Measurements from ENCODE around the gene ARID1B. TPM values are rescaled to one million over a fixed set of nuclear protein-coding genes. Genes with fewer than 3 reads are reported as not detected.

ARID1B gene
- total RNA-seq, 1 experiment from 2014 or later: 42.8 TPM

DNA sequence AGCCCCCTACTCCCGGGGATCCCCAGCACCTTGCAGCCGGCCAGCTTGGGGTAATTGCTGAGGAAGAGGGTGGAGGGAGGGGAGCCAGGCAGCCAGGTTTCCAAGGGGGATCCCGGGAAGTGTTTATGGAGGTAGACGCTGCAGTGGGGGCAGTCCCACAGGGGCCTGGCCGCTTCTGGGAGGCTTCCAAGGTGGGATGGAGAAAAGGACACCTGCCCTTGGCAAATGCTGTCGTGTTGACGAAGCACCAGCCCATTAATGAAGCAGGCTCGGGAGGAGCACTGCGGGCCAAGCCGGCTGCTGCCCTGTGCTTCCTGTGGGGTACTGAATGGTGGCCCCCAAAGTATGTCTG, 463.8 kb downstream of the ARID1B start:
- ChIA-PET CTCF (no interaction called here), POLR2A (ENCODE audit: unreplicated experiment) (no interaction called here)
- Histone ChIP-seq H3K27me3 (ENCODE audit: insufficient read depth, low read depth) (no peaks in the 10 kb centered on the region), H3K79me2 (ENCODE audit: low read depth) (no peaks in the 10 kb centered on the region), H3K4me3 (no peak overlapping the region), H3K4me1 (replicated peaks; ENCODE audit: insufficient read depth) (no peaks in the 10 kb centered on the region), H3K9me2 (ENCODE audit: insufficient read depth) (no peaks in the 10 kb centered on the region), H2AFZ (no peak overlapping the region), H3K27ac (no peak overlapping the region), H3F3A (ENCODE audit: insufficient read depth, low read depth) (no peaks in the 10 kb centered on the region), H4K20me1 (ENCODE audit: insufficient read depth) (no peaks in the 10 kb centered on the region), H3K4me2 (no peak overlapping the region), H3K36me3 (ENCODE audit: low read depth) (no peaks in the 10 kb centered on the region), H3K9me3 (ENCODE audit: insufficient read depth, low read depth) (no peaks in the 10 kb centered on the region)
- intact Hi-C loops (cut with micrococcal nuclease; ENCODE audit: unreplicated experiment): no loop called here
- TF ChIP-seq, protein P1, sequence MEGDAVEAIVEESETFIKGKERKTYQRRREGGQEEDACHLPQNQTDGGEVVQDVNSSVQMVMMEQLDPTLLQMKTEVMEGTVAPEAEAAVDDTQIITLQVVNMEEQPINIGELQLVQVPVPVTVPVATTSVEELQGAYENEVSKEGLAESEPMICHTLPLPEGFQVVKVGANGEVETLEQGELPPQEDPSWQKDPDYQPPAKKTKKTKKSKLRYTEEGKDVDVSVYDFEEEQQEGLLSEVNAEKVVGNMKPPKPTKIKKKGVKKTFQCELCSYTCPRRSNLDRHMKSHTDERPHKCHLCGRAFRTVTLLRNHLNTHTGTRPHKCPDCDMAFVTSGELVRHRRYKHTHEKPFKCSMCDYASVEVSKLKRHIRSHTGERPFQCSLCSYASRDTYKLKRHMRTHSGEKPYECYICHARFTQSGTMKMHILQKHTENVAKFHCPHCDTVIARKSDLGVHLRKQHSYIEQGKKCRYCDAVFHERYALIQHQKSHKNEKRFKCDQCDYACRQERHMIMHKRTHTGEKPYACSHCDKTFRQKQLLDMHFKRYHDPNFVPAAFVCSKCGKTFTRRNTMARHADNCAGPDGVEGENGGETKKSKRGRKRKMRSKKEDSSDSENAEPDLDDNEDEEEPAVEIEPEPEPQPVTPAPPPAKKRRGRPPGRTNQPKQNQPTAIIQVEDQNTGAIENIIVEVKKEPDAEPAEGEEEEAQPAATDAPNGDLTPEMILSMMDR (conservative IDR thresholded peaks at IDR 0.05): no peak
- no peak for TF ChIP-seq EZH2 (IDR thresholded peaks at IDR 0.05; ENCODE audit: low read depth)
- no TSS peak for BruUV-seq (replicated peaks)
- no peak for DNase-seq

DNA sequence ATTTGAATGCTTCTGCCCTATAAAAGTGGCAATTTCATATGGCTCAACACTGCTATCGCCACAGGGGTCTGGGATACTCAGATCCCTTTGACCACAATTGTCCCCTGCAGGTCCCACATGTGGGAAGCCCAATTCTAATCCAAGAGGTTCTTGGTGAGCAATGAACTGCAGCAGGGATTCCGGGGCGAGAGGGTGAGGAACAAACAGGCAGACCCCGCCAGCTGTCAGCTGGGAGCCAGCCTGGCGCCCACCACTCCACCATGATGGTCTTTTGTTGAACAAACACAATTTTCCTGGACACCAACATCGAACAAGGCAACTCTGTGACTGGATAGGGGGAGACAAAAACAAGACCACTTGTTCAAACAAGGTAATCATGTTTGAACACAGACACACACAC, 465.6 kb downstream of the ARID1B start:
- POLR2A ChIA-PET (ENCODE audit: unreplicated experiment): no interaction called here

DNA sequence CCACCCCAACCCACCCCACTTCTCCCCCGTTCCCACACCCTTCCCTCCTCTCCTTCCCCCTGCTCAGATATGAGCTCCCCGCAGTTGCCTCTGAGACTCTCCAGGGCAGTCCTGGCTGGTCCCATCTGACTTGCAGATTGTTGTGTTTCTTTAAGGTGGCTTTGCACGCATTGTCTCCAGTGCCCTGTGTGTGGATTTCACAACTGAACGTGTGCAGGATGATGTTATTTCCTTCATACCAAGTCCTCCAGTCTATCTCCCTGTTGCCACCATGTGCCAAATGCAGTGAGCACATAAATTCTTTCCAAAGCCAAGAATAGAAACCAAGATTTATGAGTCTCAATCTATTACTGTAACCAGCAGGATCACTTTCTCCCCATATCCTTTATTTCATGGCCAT, 467.0 kb downstream of the ARID1B start:
- no peak for DNase-seq
- no peak overlapping the region for H3K27ac ChIP-seq
- intact Hi-C loops (cut with micrococcal nuclease; ENCODE audit: unreplicated experiment): no loop called here
- H3K9me3 ChIP-seq (ENCODE audit: insufficient read depth, low read depth): peaks cover 3% of the 10 kb centered on the region; the same call in 1 of the 2 replicates
- no peaks in the 10 kb centered on the region for H3F3A ChIP-seq (ENCODE audit: insufficient read depth, low read depth)
- H3K36me3 ChIP-seq (ENCODE audit: low read depth): no peaks in the 10 kb centered on the region
- no peak overlapping the region for H3K4me3 ChIP-seq
- H3K4me2 ChIP-seq: no peak overlapping the region
- H3K9me2 ChIP-seq (ENCODE audit: insufficient read depth): no peaks in the 10 kb centered on the region
- H3K79me2 ChIP-seq (ENCODE audit: low read depth): no peaks in the 10 kb centered on the region
- no peaks in the 10 kb centered on the region for H3K4me1 ChIP-seq (replicated peaks; ENCODE audit: insufficient read depth)
- BruUV-seq (replicated peaks): no TSS peak
- no peak for TF ChIP-seq EZH2 (IDR thresholded peaks at IDR 0.05; ENCODE audit: low read depth)
- TF ChIP-seq, protein P1 (conservative IDR thresholded peaks at IDR 0.05): no peak
- ChIA-PET POLR2A (ENCODE audit: unreplicated experiment) (no interaction called here), CTCF (no interaction called here)
- no peak overlapping the region for H2AFZ ChIP-seq
- H3K27me3 ChIP-seq (ENCODE audit: insufficient read depth, low read depth): no peaks in the 10 kb centered on the region
- no peaks in the 10 kb centered on the region for H4K20me1 ChIP-seq (ENCODE audit: insufficient read depth)

More for the DNA sequence above, 465.6 kb downstream of the ARID1B start:
- Histone ChIP-seq H3F3A (ENCODE audit: insufficient read depth, low read depth) (no peaks in the 10 kb centered on the region), H3K4me2 (no peak overlapping the region), H3K9me2 (ENCODE audit: insufficient read depth) (no peaks in the 10 kb centered on the region), H3K4me1 (replicated peaks; ENCODE audit: insufficient read depth) (no peaks in the 10 kb centered on the region), H3K4me3 (no peak overlapping the region), H2AFZ (no peak overlapping the region), H3K27ac (no peak overlapping the region), H4K20me1 (ENCODE audit: insufficient read depth) (no peaks in the 10 kb centered on the region), H3K9me3 (ENCODE audit: insufficient read depth, low read depth) (no peaks in the 10 kb centered on the region), H3K27me3 (ENCODE audit: insufficient read depth, low read depth) (no peaks in the 10 kb centered on the region), H3K36me3 (ENCODE audit: low read depth) (no peaks in the 10 kb centered on the region), H3K79me2 (ENCODE audit: low read depth) (no peaks in the 10 kb centered on the region)
- no peak for DNase-seq
- TF ChIP-seq EZH2 (IDR thresholded peaks at IDR 0.05; ENCODE audit: low read depth): no peak
- TF ChIP-seq, protein P1 (conservative IDR thresholded peaks at IDR 0.05): no peak
- BruUV-seq (replicated peaks): no TSS peak
- CTCF ChIA-PET: no interaction called here
- intact Hi-C loops (cut with micrococcal nuclease; ENCODE audit: unreplicated experiment): no loop called here

Data from PC-9 (cell line).